HEK293 (cell line): Measurements from ENCODE around the gene FSCN2.

Experiments used
- KLF16 ChIP-seq: fragments of 450-650 bp; formaldehyde crosslinking; IDR thresholded peaks from 2 replicates; pipeline ENCODE4 v1.5.1; 2017; ENCODE audit warnings: missing biosample characterization, missing genetic modification characterization
- MEIS1 ChIP-seq: sonication (generic); formaldehyde crosslinking; IDR thresholded peaks from 2 replicates; pipeline ENCODE4 v1.8.1; 2022; ENCODE audit warnings: missing genetic modification reagents, mild to moderate bottlenecking, borderline replicate concordance
- ZNF157 ChIP-seq: fragments of 450-650 bp; formaldehyde crosslinking; IDR thresholded peaks from 2 replicates; pipeline ENCODE4 v1.5.1; 2016; ENCODE audit warnings: missing biosample characterization, missing genetic modification characterization
- ZNF558 ChIP-seq: fragments of 450-650 bp; formaldehyde crosslinking; IDR thresholded peaks from 2 replicates; pipeline ENCODE4 v1.5.1; 2016; ENCODE audit warnings: missing biosample characterization, missing genetic modification characterization
- TF ChIP-seq, protein P1 (sequence below): fragments of 450-650 bp; formaldehyde crosslinking; IDR thresholded peaks from 2 replicates; pipeline ENCODE4 v1.5.1; 2016; ENCODE audit warnings: missing biosample characterization, missing genetic modification characterization
- TF ChIP-seq, protein P2 (sequence below): fragments of 450-650 bp; formaldehyde crosslinking; IDR thresholded peaks from 2 replicates; pipeline ENCODE4 v1.5.1; 2016; ENCODE audit warnings: missing biosample characterization, missing genetic modification characterization
- TF ChIP-seq, protein P3 (sequence below): fragments of 450-650 bp; formaldehyde crosslinking; IDR thresholded peaks from 2 replicates; pipeline ENCODE4 v1.5.1; 2016; ENCODE audit warnings: missing biosample characterization, missing genetic modification characterization

DNA sequence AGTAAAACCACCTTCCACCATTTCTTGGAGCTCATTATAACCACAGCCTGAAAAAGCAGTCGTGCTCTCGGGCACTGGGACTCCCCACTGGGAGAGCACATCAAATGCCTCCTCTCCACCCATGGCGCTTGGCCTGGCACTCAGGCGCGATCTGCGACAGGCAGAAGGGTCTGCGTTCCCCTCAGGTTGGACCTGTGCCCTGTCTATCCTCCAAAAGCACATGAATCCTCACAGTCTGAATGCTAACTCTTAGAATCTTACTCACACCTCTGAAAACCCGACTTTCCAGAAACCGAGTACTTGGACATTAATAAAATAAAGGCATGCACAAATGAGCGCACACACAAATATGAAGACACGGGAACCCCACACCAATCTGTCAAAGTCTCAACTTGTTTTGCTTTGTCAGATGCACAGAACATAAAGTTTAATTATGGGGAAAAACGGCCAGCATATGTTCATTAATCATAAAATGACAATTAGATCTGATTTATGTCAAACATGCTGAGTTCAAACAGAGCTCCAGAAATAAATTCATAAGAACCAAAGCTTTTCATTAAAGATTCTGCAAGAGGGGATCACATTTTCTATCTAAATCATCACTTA is 44.5 kb downstream of the FSCN2 start:
- TF ChIP-seq, protein P1, sequence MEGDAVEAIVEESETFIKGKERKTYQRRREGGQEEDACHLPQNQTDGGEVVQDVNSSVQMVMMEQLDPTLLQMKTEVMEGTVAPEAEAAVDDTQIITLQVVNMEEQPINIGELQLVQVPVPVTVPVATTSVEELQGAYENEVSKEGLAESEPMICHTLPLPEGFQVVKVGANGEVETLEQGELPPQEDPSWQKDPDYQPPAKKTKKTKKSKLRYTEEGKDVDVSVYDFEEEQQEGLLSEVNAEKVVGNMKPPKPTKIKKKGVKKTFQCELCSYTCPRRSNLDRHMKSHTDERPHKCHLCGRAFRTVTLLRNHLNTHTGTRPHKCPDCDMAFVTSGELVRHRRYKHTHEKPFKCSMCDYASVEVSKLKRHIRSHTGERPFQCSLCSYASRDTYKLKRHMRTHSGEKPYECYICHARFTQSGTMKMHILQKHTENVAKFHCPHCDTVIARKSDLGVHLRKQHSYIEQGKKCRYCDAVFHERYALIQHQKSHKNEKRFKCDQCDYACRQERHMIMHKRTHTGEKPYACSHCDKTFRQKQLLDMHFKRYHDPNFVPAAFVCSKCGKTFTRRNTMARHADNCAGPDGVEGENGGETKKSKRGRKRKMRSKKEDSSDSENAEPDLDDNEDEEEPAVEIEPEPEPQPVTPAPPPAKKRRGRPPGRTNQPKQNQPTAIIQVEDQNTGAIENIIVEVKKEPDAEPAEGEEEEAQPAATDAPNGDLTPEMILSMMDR, result no peak
- TF ChIP-seq MEIS1 (CRISPR knock-in tag) (no peak), ZNF558 (tag by site-specific recombination) (no peak), ZNF157 (tag by site-specific recombination) (no peak), KLF16 (no peak)
- TF ChIP-seq, protein P2, sequence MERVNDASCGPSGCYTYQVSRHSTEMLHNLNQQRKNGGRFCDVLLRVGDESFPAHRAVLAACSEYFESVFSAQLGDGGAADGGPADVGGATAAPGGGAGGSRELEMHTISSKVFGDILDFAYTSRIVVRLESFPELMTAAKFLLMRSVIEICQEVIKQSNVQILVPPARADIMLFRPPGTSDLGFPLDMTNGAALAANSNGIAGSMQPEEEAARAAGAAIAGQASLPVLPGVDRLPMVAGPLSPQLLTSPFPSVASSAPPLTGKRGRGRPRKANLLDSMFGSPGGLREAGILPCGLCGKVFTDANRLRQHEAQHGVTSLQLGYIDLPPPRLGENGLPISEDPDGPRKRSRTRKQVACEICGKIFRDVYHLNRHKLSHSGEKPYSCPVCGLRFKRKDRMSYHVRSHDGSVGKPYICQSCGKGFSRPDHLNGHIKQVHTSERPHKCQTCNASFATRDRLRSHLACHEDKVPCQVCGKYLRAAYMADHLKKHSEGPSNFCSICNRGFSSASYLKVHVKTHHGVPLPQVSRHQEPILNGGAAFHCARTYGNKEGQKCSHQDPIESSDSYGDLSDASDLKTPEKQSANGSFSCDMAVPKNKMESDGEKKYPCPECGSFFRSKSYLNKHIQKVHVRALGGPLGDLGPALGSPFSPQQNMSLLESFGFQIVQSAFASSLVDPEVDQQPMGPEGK (tag by site-specific recombination), result no peak
- TF ChIP-seq, protein P3, sequence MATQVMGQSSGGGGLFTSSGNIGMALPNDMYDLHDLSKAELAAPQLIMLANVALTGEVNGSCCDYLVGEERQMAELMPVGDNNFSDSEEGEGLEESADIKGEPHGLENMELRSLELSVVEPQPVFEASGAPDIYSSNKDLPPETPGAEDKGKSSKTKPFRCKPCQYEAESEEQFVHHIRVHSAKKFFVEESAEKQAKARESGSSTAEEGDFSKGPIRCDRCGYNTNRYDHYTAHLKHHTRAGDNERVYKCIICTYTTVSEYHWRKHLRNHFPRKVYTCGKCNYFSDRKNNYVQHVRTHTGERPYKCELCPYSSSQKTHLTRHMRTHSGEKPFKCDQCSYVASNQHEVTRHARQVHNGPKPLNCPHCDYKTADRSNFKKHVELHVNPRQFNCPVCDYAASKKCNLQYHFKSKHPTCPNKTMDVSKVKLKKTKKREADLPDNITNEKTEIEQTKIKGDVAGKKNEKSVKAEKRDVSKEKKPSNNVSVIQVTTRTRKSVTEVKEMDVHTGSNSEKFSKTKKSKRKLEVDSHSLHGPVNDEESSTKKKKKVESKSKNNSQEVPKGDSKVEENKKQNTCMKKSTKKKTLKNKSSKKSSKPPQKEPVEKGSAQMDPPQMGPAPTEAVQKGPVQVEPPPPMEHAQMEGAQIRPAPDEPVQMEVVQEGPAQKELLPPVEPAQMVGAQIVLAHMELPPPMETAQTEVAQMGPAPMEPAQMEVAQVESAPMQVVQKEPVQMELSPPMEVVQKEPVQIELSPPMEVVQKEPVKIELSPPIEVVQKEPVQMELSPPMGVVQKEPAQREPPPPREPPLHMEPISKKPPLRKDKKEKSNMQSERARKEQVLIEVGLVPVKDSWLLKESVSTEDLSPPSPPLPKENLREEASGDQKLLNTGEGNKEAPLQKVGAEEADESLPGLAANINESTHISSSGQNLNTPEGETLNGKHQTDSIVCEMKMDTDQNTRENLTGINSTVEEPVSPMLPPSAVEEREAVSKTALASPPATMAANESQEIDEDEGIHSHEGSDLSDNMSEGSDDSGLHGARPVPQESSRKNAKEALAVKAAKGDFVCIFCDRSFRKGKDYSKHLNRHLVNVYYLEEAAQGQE (tag by site-specific recombination), result no peak
